Activated CD8-positive, alpha-beta memory T cell treated with anti-CD3 and anti-CD28 coated beads for 1 hour (primary cell): ENCODE data around the gene GIPC2.

ENCODE experiments used
- DNase-seq, 2 donors: peaks; one replicate each; pipeline ENCODE4 v3.0.0-alpha.2; 2020; ENCODE audit warnings: low read depth in 1 of 2; ENCODE audit errors: extremely low read depth in 1 of 2

Gene GIPC2

GRCh38 chr1:78035121-78035520 is 10.6 kb upstream of the GIPC2 start:
- DNase-seq = no peak

DNA sequence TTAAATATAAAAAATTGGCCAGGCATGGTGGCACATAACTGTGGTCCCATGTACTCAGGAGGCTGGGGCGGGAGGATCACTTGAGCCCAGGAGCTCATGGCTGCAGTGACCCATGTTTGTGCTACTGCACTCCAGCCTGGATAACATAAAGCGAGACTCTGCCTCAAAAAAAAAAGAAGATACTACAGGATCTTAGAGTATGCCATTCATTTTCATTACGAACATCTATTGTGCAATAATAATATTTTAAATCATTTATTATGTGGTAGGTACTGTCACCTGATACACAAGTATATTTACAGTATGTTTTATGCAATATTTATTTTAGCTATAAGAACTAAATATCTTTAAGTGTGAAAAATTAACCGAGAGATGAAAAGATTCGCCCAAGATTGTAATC is 9.3 kb upstream of the GIPC2 start:
- no peak for DNase-seq

DNA sequence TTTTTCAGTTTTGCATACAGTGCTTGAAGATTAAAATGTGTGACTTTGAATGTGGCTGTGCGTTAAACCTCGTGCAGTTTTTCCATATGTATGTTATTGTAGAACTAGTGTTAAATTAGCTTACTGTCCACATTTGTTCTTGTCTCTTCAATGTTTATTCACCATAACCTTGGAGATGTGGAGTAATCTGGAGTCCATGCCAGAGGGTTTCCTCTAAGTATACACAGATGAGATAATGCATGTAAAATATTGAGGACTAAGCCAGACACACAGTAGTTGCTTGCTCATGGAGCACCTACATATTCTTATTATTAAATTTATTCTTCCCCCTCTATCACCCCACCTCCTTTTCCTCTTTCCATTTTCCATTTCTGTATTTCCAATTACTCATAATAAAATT is 7.7 kb upstream of the GIPC2 start:
- DNase-seq = no peak

DNA sequence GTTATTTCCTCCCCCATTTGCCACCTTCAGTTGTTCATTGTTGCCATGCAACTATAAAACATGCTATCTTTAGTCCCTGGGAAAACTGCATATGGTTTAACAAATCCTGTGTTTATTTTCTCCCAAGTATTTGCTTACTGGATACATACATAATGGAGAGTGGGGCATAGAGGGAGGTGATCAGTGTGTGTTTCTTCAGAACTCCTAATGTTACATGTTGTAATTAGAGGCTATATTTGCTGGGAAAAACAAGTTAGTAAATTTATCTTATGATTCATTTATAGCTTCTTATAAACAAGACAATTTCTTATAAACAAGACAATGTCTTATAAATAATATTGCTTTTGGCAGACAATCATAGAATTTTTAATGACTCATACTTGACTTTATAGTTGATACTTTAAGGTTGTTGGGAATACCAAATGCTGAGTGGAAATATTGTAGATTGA is 7.3 kb upstream of the GIPC2 start:
- DNase-seq = no peak

GRCh38 chr1:78040484-78041089 is 5.2 kb upstream of the GIPC2 start:
- DNase-seq = no peak

DNA sequence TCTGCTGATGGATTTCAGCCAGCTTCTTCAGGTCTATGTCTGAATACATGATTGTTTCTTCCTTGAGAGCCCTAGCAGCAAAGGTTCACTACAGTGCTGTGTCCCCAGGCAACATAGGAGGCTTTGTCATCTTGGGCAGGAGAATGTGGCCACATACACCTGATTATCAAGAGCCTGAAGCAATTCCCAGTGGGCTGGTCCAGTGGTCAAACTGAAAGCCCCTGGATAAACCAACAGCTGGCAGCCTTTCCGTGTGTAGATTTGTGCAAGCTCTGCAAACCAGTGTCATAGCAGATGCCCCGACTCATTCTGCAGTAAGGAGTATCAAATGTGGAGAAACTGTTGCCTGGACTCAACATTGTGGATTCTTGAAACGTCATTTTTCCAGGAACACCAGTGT is 2.3 kb upstream of the GIPC2 start:
- DNase-seq = no peak

GRCh38 chr1:78044796-78045562 is 787 bp upstream of the GIPC2 start:
- no peak for DNase-seq

DNA sequence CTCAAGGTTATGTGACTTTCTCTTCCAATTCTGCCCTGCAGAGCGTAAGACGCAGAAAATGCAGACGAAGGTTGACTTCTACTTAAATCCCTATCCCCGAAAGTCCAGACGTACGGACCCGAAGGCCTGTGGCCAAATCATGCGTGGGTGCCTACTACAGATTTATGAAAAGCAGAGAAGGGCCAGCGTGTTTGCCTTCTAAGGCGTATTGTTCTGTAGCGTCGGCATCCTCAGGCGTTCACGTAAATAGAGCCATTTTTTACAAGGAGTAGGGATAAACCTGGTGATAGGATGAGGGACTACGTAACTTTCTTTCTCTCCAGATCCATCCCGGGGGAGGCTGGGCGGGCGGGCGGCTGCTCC is 222 bp upstream of the GIPC2 start:
- no peak for DNase-seq

GRCh38 chr1:78047106-78047505 is 1.3 kb downstream of the GIPC2 start:
- DNase-seq = no peak

DNA sequence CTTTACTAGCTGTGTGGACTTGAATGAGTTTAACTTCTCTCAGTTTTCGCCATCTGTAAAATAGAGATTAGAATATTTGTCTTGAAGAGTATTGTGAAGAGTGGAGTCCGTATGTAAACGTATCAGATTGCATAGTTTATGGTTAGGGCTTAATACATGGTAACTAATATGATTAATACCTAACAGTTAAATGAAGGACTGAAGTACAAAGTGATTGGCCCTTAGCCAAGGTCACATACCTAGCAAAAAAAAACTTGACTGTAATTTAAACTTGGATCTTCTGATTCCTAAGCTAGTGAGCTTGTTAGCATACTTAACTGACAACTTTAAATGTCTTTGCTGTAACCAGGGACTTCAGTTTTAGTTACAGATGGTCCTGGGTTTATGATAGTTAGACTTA is 1.9 kb downstream of the GIPC2 start:
- DNase-seq = no peak

- no peak for DNase-seq
Observed at GRCh38 chr1:78048446-78048845, 2.7 kb downstream of the GIPC2 start.

DNA sequence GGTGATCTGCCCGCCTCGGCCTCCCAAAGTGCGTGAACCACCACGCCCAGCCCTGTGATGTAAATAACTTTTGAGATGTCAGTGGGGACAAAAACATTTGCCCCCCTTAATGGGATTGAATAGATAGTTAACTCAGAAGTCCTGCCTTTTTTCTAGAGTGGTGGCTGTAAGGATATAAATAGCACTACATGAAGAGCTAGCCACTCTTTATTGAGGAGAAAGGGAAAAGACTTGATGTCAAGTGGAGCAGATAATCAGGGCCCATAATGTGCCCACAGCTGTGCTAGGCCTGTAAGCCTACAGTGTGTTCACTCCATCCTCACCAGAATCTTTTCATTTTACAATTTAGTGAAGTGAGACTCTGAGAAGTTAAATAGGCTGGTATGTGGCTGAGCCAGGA is 3.6 kb downstream of the GIPC2 start:
- no peak for DNase-seq

DNA sequence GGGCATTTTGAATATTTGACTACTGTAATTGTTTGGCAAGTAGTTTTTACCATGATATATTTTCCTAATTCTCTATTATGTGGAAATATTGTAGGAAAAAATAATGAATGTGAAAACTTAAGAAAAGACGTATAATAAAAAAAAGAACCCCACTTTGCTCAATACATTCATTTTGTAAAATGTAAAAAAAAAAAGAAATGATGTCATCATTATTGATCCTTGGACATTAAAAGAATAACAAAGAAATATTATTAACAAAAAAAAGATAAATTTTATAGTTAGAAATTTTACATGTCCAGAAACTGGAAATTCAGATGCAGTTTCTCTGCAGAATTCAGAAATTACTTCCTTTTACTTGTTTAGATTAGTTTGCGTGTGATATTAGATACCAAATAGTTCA is 5.2 kb downstream of the GIPC2 start:
- DNase-seq = no peak

- DNase-seq = no peak
Observed at GRCh38 chr1:78052685-78053405, 7.1 kb downstream of the GIPC2 start.

DNA sequence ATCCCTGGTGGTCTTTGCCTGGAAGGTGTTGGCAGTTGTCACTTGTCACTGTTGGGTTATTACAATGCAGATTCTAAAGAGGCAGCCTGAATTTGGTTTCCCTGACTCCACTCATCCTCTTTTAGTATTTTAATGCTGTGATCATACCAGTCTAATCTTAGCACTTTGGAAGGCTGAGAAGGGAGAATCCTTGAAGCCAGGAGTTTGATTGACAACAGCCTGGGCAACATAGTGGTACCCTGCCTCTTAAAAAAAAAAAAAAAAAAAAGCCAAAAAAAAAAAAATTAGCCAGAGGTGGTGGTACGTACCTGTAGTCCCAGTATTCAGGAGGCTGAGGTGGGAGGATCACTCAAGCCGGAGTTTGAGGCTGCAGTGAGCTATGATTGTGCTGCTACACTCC is 7.7 kb downstream of the GIPC2 start:
- no peak for DNase-seq

- no peak for DNase-seq
Observed at GRCh38 chr1:78054559-78054958, 8.8 kb downstream of the GIPC2 start.

DNA sequence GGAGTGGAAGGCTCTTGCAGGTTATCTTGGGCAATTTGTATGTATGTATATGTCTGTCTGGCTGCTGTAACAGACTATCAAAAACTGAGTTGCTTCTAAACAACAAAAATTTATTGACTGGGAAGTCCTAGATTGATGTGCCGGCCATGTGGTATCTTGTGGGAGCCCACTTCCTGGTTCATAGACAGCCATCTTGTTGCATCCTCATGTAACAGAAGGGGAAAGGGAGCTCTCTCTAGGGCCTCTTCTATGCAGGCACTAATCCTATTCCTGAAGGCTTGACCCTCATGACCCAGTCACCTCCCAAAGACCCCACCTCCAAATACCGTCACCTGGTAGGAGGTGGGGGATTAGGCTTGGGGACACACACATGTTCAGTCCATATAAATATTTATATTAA is 9.2 kb downstream of the GIPC2 start:
- DNase-seq = no peak

DNA sequence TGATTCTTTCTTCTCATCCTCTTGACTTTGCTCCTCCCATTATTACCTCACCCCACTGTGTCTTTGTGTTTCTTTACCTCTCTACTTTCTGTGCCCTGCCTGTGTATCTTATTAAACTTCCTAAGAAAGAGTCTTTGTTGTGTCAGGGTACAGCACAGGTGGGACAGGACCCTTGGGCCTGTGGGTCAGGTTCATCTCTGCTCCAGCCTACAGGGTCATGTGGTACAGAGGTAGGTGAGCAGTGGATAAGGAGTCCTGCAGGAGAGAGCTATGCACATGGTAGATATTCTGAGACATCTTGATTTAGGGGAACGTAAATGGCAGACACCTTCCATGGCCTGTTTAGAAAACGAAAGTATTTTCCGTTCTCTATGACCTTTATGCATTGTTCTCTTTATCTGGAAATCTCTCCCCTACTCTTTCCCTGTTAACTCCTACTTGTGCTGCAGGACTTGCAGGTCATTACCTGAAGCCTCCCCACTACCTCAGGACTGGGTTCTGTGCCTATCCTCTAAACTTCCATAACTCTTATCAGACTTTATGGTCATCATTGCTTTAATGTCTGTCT is 9.9 kb downstream of the GIPC2 start:
- DNase-seq = no peak

DNA sequence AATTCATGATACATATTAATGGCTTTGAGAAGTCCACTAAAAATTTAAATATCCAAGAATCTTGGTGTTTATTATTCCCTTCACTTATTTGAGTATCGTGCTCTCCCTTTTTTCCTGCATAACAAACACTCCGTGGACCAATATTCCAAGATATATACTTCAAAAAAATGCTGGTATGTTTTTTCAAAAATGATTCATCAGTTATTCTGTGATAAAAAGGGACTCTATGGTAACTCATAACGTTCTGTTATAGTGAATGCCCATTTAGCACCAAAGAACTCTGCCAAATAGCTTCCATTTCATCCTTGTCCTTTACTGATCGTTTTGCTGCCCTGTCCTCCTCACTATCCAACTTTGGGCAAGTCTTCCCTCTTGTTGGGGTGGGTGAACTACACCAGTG is 12.9 kb downstream of the GIPC2 start:
- DNase-seq = no peak

- DNase-seq = no peak
Observed at GRCh38 chr1:78060857-78061563, 15.2 kb downstream of the GIPC2 start.

DNA sequence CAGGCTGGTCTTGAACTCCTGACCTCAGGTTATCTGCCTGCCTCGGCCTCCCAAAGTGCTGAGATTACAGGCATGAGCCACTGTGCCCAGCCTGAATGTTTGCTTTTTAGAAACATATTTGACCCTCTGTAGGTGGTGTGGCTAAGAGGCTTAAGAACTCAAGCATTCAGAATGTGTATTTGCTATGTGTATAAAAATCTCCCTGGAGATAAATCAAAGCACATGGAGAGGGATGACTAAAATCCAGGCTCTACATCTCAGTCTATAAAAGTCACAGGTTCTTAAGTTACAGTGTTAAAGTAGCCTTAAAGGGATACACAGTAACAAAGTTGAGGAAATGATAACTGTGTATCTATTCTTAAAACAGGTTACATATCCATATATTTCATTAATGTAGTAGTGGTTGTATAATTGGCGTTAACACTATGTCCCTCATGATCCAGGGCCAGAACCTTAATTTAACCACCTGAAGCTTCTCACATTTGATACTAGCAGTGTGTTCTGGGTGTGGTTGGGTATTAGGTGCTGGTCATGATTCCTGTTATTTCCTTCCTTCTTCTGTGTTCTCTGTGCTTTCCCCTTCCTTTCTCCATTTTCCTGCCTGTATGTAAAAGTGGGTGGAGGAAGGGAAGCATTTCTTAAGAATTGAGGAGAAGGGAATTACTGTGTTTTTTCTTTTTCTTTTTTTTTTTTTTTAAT is 16.2 kb downstream of the GIPC2 start:
- DNase-seq = no peak
